ENCODE results near the gene DENND4C.

DNA sequence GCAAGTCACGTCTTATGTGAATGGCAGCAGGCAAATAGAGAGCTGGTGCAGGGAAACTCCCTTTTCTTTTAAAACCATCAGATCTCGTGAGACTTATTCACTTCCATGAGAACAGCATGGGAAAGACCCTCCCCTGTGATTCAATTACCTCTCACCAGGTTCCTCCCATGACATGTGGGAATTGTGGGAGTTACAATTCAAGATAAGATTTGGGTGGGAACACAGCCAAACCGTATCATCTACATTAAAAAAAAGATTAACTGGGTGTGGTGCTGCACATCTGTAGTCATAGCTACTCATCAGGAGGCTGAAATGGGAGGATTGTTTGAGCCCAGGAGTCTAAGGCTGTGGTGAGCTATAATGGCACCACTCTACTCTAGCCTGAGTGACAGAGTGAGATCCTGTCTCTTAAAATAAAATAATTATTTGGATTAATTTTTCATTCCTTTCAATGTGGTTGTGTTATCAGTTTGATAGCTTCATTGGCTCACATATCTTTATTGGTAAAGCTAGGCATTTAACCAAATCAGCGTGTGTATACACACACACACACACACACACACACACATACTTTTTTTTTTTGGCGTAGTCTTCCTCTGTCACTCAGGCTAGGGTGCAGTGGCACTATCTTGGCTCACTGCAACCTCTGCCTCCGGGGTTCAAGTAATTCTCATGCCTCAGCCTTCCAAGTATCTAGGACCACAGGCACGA lies 21.8 kb downstream of the DENND4C start:
- TF ChIP-seq, protein P1, sequence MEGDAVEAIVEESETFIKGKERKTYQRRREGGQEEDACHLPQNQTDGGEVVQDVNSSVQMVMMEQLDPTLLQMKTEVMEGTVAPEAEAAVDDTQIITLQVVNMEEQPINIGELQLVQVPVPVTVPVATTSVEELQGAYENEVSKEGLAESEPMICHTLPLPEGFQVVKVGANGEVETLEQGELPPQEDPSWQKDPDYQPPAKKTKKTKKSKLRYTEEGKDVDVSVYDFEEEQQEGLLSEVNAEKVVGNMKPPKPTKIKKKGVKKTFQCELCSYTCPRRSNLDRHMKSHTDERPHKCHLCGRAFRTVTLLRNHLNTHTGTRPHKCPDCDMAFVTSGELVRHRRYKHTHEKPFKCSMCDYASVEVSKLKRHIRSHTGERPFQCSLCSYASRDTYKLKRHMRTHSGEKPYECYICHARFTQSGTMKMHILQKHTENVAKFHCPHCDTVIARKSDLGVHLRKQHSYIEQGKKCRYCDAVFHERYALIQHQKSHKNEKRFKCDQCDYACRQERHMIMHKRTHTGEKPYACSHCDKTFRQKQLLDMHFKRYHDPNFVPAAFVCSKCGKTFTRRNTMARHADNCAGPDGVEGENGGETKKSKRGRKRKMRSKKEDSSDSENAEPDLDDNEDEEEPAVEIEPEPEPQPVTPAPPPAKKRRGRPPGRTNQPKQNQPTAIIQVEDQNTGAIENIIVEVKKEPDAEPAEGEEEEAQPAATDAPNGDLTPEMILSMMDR (IDR thresholded peaks at IDR 0.05; ENCODE audit: low read length), result no peak
- no peak for TF ChIP-seq EZH2 (IDR thresholded peaks at IDR 0.05; ENCODE audit: borderline replicate concordance, low read length)

Measured in OCI-LY1 (cell line).